Left ventricle myocardium inferior (tissue), 1 donor: ENCODE results near the gene ANKS6. TPM values are rescaled to one million over a fixed set of nuclear protein-coding genes. Genes with fewer than 3 reads are reported as not detected.

Experiments used
- DNase-seq: peaks from one replicate; pipeline ENCODE4 v3.0.0-alpha.2; 2020
- H3K27ac ChIP-seq: fragments of 200-600 bp; replicated peaks from 2 replicates; pipeline ENCODE4 v1.8.0; 2021
- H3K27me3 ChIP-seq: fragments of 200-600 bp; 2 replicates; pipeline ENCODE4 v1.8.0; 2021; ENCODE audit warnings: low read depth
- H3K36me3 ChIP-seq: fragments of 200-600 bp; 2 replicates; pipeline ENCODE4 v1.8.0; 2021
- H3K4me1 ChIP-seq: fragments of 200-600 bp; 2 replicates; pipeline ENCODE4 v1.8.0; 2021
- H3K4me3 ChIP-seq: fragments of 200-600 bp; 2 replicates; pipeline ENCODE4 v1.8.0; 2021; ENCODE audit warnings: mild to moderate bottlenecking, moderate library complexity
- H3K9me3 ChIP-seq: fragments of 200-600 bp; replicated peaks from 2 replicates; pipeline ENCODE4 v1.8.0; 2021
- CTCF ChIP-seq: fragments of 200-600 bp; IDR thresholded peaks from 2 replicates; pipeline ENCODE4 v1.8.0; 2021; ENCODE audit warnings: antibody characterized with exemption, mild to moderate bottlenecking, borderline replicate concordance
- intact Hi-C: fragments of 100-400 bp; cut with micrococcal nuclease; formaldehyde crosslinking; loops from one replicate; pipeline ENCODE4 v1.11.0; 2022
- total RNA-seq: library from RNA; stranded (reverse); fragmentation: NEBNext Ultra II Directional; extraction: Animal tissue kit (Norgen Biotek cat#: 25700); gene quantifications from one replicate; pipeline ENCODE4 v1.2.1, GENCODE V29; 2021
- donor health status: DM: no; HTN: yes; CAD: no; lungs with severe emphysema.

Gene ANKS6
- total RNA-seq, 1 donor from 2014 or later, result 4.8 TPM

- intact Hi-C loops, result no loop called here
- Histone ChIP-seq H3K27me3 (no peaks in the 10 kb centered on the region), H3K9me3 (peaks cover 10% of the 10 kb centered on the region), H3K4me1 (peaks cover 34% of the 10 kb centered on the region), H3K36me3 (no peaks in the 10 kb centered on the region), H3K27ac (no peak overlapping the region), H3K4me3 (peak overlapping the region; percentile 78)
- DNase-seq, result no peak
- TF ChIP-seq CTCF, result no peak
These were observed 930 bp downstream of the ANKS6 start for GRCh38 chr9:98795295-98795955.

- Histone ChIP-seq H3K4me1 (peaks cover 34% of the 10 kb centered on the region), H3K27ac (no peak overlapping the region), H3K36me3 (peaks cover 3% of the 10 kb centered on the region), H3K9me3 (peaks cover 10% of the 10 kb centered on the region), H3K27me3 (no peaks in the 10 kb centered on the region), H3K4me3 (no peak overlapping the region)
- no peak for TF ChIP-seq CTCF
- intact Hi-C loops, result no loop called here
- no peak for DNase-seq
These were observed 1.6 kb downstream of the ANKS6 start for GRCh38 chr9:98794802-98795201.

- intact Hi-C loops, result no loop called here
- DNase-seq, result no peak
- Histone ChIP-seq H3K36me3 (peaks cover 6% of the 10 kb centered on the region), H3K9me3 (peaks cover under 1% of the 10 kb centered on the region), H3K27me3 (no peaks in the 10 kb centered on the region), H3K4me3 (no peak overlapping the region), H3K4me1 (peaks cover 34% of the 10 kb centered on the region), H3K27ac (no peak overlapping the region)
- TF ChIP-seq CTCF, result no peak
These were observed 3.3 kb downstream of the ANKS6 start for GRCh38 chr9:98793031-98793430.

GRCh38 chr9:98791608-98792490 lies 4.5 kb downstream of the ANKS6 start:
- no peak for TF ChIP-seq CTCF
- Histone ChIP-seq H3K9me3 (no peaks in the 10 kb centered on the region), H3K36me3 (peaks cover 6% of the 10 kb centered on the region), H3K27ac (no peak overlapping the region), H3K4me3 (no peak overlapping the region), H3K27me3 (no peaks in the 10 kb centered on the region), H3K4me1 (peaks cover 33% of the 10 kb centered on the region)
- DNase-seq, result no peak
- intact Hi-C loops, result no loop called here

- peak; percentile 82 for DNase-seq
- H3K36me3 ChIP-seq, result peaks cover 6% of the 10 kb centered on the region
- no peaks in the 10 kb centered on the region for H3K27me3 ChIP-seq
- peak; percentile 99 for TF ChIP-seq CTCF
- H3K4me1 ChIP-seq, result peaks cover 29% of the 10 kb centered on the region
- H3K4me3 ChIP-seq, result no peak overlapping the region
- intact Hi-C loops, result no loop called here
- H3K27ac ChIP-seq, result no peak overlapping the region
- no peaks in the 10 kb centered on the region for H3K9me3 ChIP-seq
These were observed 5.3 kb downstream of the ANKS6 start for GRCh38 chr9:98790842-98791607.
